Effector CD4-positive, alpha-beta T cell (primary cell): ENCODE measurements around the gene CCNB3. TPM values are rescaled to one million over a fixed set of nuclear protein-coding genes. Genes with fewer than 3 reads are reported as not detected.
"Not testable (repeated sequence)": the region's sequence is repeated elsewhere in the genome, so short reads cannot be mapped to it uniquely, and the experiment has no call there.

Experiments used
- DNase-seq: peaks from one replicate; pipeline ENCODE4 v3.0.0-alpha.2; 2020
- total RNA-seq: gene quantifications from one replicate; lab custom pipeline; 2026; lab: John Stamatoyannopoulos, UW

Gene CCNB3
- not detected for total RNA-seq

- DNase-seq = peak; percentile 53
Measured at GRCh38 chrX:50204364-50204899, at the start of gene CCNB3. Gene CCNB3 (plus strand): TSS chrX:50204765. CDS start chrX:50285164, 80,399 bp downstream.

- no peak for DNase-seq
Measured at GRCh38 chrX:50157545-50158135, 46.9 kb upstream of the CCNB3 start.

- DNase-seq = no peak
Measured at GRCh38 chrX:50158593-50158992, 46.0 kb upstream of the CCNB3 start.

- no peak for DNase-seq
Measured at GRCh38 chrX:50161127-50161526, 43.4 kb upstream of the CCNB3 start.

GRCh38 chrX:50165727-50166126, 38.8 kb upstream of the CCNB3 start:
- DNase-seq = no peak

- DNase-seq = no peak
Measured at GRCh38 chrX:50167366-50167765, 37.2 kb upstream of the CCNB3 start.

GRCh38 chrX:50168241-50168687, 36.3 kb upstream of the CCNB3 start:
- DNase-seq = no peak

- no peak for DNase-seq
Measured at GRCh38 chrX:50169717-50170116, 34.8 kb upstream of the CCNB3 start.

- DNase-seq = no peak
Measured at GRCh38 chrX:50180073-50180940, 24.3 kb upstream of the CCNB3 start.

- DNase-seq = no peak
Measured at GRCh38 chrX:50183891-50184290, 20.7 kb upstream of the CCNB3 start.

GRCh38 chrX:50188859-50189600, 15.5 kb upstream of the CCNB3 start:
- DNase-seq = no peak

GRCh38 chrX:50198348-50198747, 6.2 kb upstream of the CCNB3 start:
- no peak for DNase-seq

GRCh38 chrX:50200907-50201306, 3.7 kb upstream of the CCNB3 start, which contains the start of gene AKAP4:
Gene AKAP4 (minus strand): TSS chrX:50201007. CDS start chrX:50200889, 118 bp downstream.
- DNase-seq = no peak

- no peak for DNase-seq
Measured at GRCh38 chrX:50202539-50202938, 2.0 kb upstream of the CCNB3 start.

GRCh38 chrX:50206753-50207152, 2.2 kb downstream of the CCNB3 start:
- DNase-seq = no peak

- no peak for DNase-seq
Measured at GRCh38 chrX:50211510-50211909, 6.9 kb downstream of the CCNB3 start.

- no peak for DNase-seq
Measured at GRCh38 chrX:50281253-50281652, 76.7 kb downstream of the CCNB3 start.

- DNase-seq = no peak
Measured at GRCh38 chrX:50327235-50327634, 122.7 kb downstream of the CCNB3 start.

- DNase-seq = not testable (repeated sequence)
Measured at GRCh38 chrX:50332668-50333067, 128.1 kb downstream of the CCNB3 start.

- DNase-seq = no peak
Measured at GRCh38 chrX:50333308-50333707, 128.7 kb downstream of the CCNB3 start.

GRCh38 chrX:50343917-50344316, 139.4 kb downstream of the CCNB3 start:
- DNase-seq = no peak

- DNase-seq = no peak
Measured at GRCh38 chrX:50372966-50373365, 168.4 kb downstream of the CCNB3 start.
